B cell (primary cell): Measurements from ENCODE around the gene BAIAP3.

Experiments
- CTCF ChIP-seq: fragments of 200-600 bp; IDR thresholded peaks from one replicate; pipeline ENCODE4 v1.8.0; 2022; ENCODE audit warnings: antibody characterized with exemption, mild to moderate bottlenecking
- EZH2 ChIP-seq: IDR thresholded peaks from 2 replicates; pipeline ENCODE4 v1.6.1; 2012; ENCODE audit warnings: borderline replicate concordance, low read depth, mild to moderate bottlenecking, moderate library complexity, low read length; ENCODE audit not compliant: insufficient read depth, poor library complexity, severe bottlenecking

GRCh38 chr16:1377406-1378010 is 44.1 kb downstream of the BAIAP3 start:
- TF ChIP-seq CTCF (no peak), EZH2 (no peak)
